ENCODE results near the gene GNAI3. TPM values are rescaled to one million over a fixed set of nuclear protein-coding genes. Genes with fewer than 3 reads are reported as not detected.

The GNAI3 gene
- polyA plus RNA-seq, 1 donor from 2014 or later, result 10.6 TPM

DNA sequence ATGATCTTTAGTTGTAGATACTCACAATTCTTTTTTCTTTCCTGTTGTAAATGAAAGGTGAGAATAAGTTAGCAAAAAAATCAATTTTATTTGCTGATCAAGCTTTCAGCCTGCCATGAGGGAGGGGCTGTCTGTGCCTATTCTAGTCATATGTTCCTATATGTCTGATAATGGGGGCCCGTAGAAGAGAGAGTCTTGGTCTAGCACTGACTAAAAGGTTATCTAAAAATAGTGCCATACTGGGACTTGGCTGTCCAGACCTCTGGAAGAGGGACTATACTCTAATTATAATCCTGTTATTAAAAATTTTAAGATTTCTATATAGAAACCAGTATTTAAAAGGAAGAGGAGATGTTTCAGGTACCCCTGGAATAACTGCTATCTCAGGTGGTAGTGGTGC is 18.6 kb downstream of the GNAI3 start:
- Histone ChIP-seq H3K79me2 (replicated peaks; ENCODE audit: insufficient read depth, low read length) (peaks cover 85% of the 10 kb centered on the region), H4K20me1 (ENCODE audit: insufficient read depth) (no peaks in the 10 kb centered on the region), H3K27me3 (ENCODE audit: insufficient read depth, low read depth, low read length) (no peaks in the 10 kb centered on the region), H3K4me2 (ENCODE audit: low read length) (no peak overlapping the region), H3K9me3 (ENCODE audit: low read length) (no peaks in the 10 kb centered on the region), H3K4me3 (ENCODE audit: low read length) (no peak overlapping the region), H3K27ac (ENCODE audit: low read length) (no peak overlapping the region), H3K9ac (ENCODE audit: low read length) (no peak overlapping the region), H2AFZ (ENCODE audit: low read depth, low read length) (no peak overlapping the region), H3F3A (ENCODE audit: insufficient read depth, low read length, poor library complexity, severe bottlenecking) (no peaks in the 10 kb centered on the region), H3K36me3 (ENCODE audit: insufficient read depth, low read length) (no peaks in the 10 kb centered on the region), H3K9me2 (ENCODE audit: insufficient read depth, low read length) (no peaks in the 10 kb centered on the region)
- no peak for TF ChIP-seq RAD21 (conservative IDR thresholded peaks at IDR 0.05)
- TF ChIP-seq EZH2 (IDR thresholded peaks at IDR 0.05; ENCODE audit: borderline replicate concordance, insufficient read depth, low read length, poor library complexity, severe bottlenecking), result no peak
- no peak for TF ChIP-seq MXI1 (conservative IDR thresholded peaks at IDR 0.05; ENCODE audit: poor library complexity, severe bottlenecking)
- TF ChIP-seq EP300 (conservative IDR thresholded peaks at IDR 0.05; ENCODE audit: poor library complexity, severe bottlenecking), result no peak
- no peak for TF ChIP-seq SMC3 (conservative IDR thresholded peaks at IDR 0.05; ENCODE audit: poor library complexity)
- TF ChIP-seq TAF1 (IDR thresholded peaks at IDR 0.05; ENCODE audit: low read depth), result no peak
- TF ChIP-seq, protein P1, sequence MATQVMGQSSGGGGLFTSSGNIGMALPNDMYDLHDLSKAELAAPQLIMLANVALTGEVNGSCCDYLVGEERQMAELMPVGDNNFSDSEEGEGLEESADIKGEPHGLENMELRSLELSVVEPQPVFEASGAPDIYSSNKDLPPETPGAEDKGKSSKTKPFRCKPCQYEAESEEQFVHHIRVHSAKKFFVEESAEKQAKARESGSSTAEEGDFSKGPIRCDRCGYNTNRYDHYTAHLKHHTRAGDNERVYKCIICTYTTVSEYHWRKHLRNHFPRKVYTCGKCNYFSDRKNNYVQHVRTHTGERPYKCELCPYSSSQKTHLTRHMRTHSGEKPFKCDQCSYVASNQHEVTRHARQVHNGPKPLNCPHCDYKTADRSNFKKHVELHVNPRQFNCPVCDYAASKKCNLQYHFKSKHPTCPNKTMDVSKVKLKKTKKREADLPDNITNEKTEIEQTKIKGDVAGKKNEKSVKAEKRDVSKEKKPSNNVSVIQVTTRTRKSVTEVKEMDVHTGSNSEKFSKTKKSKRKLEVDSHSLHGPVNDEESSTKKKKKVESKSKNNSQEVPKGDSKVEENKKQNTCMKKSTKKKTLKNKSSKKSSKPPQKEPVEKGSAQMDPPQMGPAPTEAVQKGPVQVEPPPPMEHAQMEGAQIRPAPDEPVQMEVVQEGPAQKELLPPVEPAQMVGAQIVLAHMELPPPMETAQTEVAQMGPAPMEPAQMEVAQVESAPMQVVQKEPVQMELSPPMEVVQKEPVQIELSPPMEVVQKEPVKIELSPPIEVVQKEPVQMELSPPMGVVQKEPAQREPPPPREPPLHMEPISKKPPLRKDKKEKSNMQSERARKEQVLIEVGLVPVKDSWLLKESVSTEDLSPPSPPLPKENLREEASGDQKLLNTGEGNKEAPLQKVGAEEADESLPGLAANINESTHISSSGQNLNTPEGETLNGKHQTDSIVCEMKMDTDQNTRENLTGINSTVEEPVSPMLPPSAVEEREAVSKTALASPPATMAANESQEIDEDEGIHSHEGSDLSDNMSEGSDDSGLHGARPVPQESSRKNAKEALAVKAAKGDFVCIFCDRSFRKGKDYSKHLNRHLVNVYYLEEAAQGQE (IDR thresholded peaks at IDR 0.05; ENCODE audit: borderline replicate concordance), result no peak
- TF ChIP-seq POLR2AphosphoS5 (IDR thresholded peaks at IDR 0.05), result no peak
- TF ChIP-seq, protein P2, sequence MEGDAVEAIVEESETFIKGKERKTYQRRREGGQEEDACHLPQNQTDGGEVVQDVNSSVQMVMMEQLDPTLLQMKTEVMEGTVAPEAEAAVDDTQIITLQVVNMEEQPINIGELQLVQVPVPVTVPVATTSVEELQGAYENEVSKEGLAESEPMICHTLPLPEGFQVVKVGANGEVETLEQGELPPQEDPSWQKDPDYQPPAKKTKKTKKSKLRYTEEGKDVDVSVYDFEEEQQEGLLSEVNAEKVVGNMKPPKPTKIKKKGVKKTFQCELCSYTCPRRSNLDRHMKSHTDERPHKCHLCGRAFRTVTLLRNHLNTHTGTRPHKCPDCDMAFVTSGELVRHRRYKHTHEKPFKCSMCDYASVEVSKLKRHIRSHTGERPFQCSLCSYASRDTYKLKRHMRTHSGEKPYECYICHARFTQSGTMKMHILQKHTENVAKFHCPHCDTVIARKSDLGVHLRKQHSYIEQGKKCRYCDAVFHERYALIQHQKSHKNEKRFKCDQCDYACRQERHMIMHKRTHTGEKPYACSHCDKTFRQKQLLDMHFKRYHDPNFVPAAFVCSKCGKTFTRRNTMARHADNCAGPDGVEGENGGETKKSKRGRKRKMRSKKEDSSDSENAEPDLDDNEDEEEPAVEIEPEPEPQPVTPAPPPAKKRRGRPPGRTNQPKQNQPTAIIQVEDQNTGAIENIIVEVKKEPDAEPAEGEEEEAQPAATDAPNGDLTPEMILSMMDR (IDR thresholded peaks at IDR 0.05; ENCODE audit: poor library complexity, severe bottlenecking), result no peak

DNA sequence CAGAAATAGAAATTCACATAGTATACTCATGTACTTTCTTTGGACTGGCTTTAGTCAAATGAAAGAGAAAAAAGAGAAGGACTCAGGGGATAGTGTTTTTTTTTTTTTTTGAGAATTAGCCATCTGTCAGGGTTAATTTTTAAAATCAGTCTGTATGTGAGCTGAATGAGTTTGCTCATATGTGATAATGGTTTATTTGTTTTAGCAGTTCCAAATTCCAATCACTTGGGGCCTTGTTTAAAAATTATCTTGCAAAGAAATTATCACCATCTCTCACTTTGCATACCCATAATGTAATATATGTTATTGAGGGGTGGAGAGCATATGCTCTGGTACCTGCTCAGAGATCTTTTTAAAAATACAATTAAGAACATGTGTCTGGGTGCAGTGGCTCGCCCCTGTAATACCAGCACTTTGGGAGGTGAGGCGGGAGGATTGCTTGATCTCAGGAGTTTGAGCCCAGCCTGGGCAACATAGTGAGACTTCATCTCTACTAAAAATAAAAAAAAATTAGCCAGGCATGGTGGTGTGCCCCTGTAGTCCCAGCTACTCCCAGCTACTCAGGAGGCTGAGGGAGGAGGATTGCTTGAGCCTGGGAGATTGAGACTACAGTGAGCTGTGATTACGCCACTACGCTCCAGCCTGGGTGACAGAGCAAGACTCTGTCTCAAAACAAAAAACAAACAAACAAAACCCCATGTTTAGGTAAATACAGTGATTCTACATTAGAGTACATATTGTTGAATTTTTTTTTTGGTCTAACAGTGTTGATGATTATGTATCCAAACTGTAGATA is 19.7 kb downstream of the GNAI3 start:
- no peaks in the 10 kb centered on the region for H4K20me1 ChIP-seq (ENCODE audit: insufficient read depth)
- TF ChIP-seq TAF1 (IDR thresholded peaks at IDR 0.05; ENCODE audit: low read depth) (no peak), EZH2 (IDR thresholded peaks at IDR 0.05; ENCODE audit: borderline replicate concordance, insufficient read depth, low read length, poor library complexity, severe bottlenecking) (no peak), RAD21 (conservative IDR thresholded peaks at IDR 0.05) (no peak), POLR2AphosphoS5 (IDR thresholded peaks at IDR 0.05) (no peak), EP300 (conservative IDR thresholded peaks at IDR 0.05; ENCODE audit: poor library complexity, severe bottlenecking) (no peak), SMC3 (conservative IDR thresholded peaks at IDR 0.05; ENCODE audit: poor library complexity) (no peak), MXI1 (conservative IDR thresholded peaks at IDR 0.05; ENCODE audit: poor library complexity, severe bottlenecking) (no peak)
- TF ChIP-seq, protein P1 (IDR thresholded peaks at IDR 0.05; ENCODE audit: borderline replicate concordance), result no peak
- TF ChIP-seq, protein P2 (IDR thresholded peaks at IDR 0.05; ENCODE audit: poor library complexity, severe bottlenecking), result no peak

More for the DNA sequence above, 19.7 kb downstream of the GNAI3 start:
- Histone ChIP-seq H2AFZ (ENCODE audit: low read depth, low read length) (no peak overlapping the region), H3K4me3 (ENCODE audit: low read length) (no peak overlapping the region), H3K9ac (ENCODE audit: low read length) (no peak overlapping the region), H3F3A (ENCODE audit: insufficient read depth, low read length, poor library complexity, severe bottlenecking) (no peaks in the 10 kb centered on the region), H3K27ac (ENCODE audit: low read length) (no peak overlapping the region), H3K4me2 (ENCODE audit: low read length) (no peak overlapping the region), H3K27me3 (ENCODE audit: insufficient read depth, low read depth, low read length) (no peaks in the 10 kb centered on the region), H3K9me2 (ENCODE audit: insufficient read depth, low read length) (no peaks in the 10 kb centered on the region), H3K36me3 (ENCODE audit: insufficient read depth, low read length) (no peaks in the 10 kb centered on the region), H3K79me2 (replicated peaks; ENCODE audit: insufficient read depth, low read length) (peaks cover 80% of the 10 kb centered on the region), H3K9me3 (ENCODE audit: low read length) (no peaks in the 10 kb centered on the region)

All from neural cell (in vitro differentiated cells).